Type B pancreatic cell (in vitro differentiated cells): ENCODE measurements around the gene PPIF. TPM values are rescaled to one million over a fixed set of nuclear protein-coding genes. Genes with fewer than 3 reads are reported as not detected.
A peak's percentile ranks its signal among the peaks of the same experiment; 100 is the strongest.

Experiments
- DNase-seq: peaks from one replicate; pipeline ENCODE4 v3.0.0; 2021; ENCODE audit warnings: mixed read lengths; ENCODE audit not compliant: unreplicated experiment; ENCODE audit errors: extremely low spot score
- H3K27ac Mint-ChIP-seq: 2 replicates; pipeline ENCODE4 v1.8.0; 2021; ENCODE audit warnings: mild to moderate bottlenecking, mixed read lengths
- H3K27me3 Mint-ChIP-seq: 2 replicates; pipeline ENCODE4 v1.8.0; 2021; ENCODE audit warnings: mixed read lengths
- H3K36me3 Mint-ChIP-seq: 2 replicates; pipeline ENCODE4 v1.8.0; 2021; ENCODE audit warnings: mixed read lengths
- H3K4me1 Mint-ChIP-seq: one replicate; pipeline ENCODE4 v1.8.0; 2021; ENCODE audit warnings: mixed read lengths; ENCODE audit not compliant: unreplicated experiment
- H3K4me3 Mint-ChIP-seq: 2 replicates; pipeline ENCODE4 v1.8.0; 2021; ENCODE audit warnings: mild to moderate bottlenecking, mixed read lengths
- H3K9me3 Mint-ChIP-seq: 2 replicates; pipeline ENCODE4 v1.8.0; 2021; ENCODE audit warnings: mixed read lengths
- total RNA-seq: library from RNA; stranded (reverse); gene quantifications from 2 replicates; pipeline ENCODE4 v1.2.1, GENCODE V29; 2021; ENCODE audit warnings: low replicate concordance
- TF ChIP-seq, protein P1 (sequence below): fragments of 200-600 bp; sonication (generic); conservative IDR thresholded peaks from 2 replicates; pipeline ENCODE4 v1.5.0; 2021; ENCODE audit warnings: antibody characterized with exemption, mild to moderate bottlenecking

PPIF gene
- total RNA-seq, 1 donor from 2014 or later = 67.5 TPM

- peak overlapping the region; percentile 28 for H3K4me3 Mint-ChIP-seq
- H3K9me3 Mint-ChIP-seq = no peaks in the 10 kb centered on the region
- no peaks in the 10 kb centered on the region for H3K27me3 Mint-ChIP-seq
- no peak overlapping the region for H3K27ac Mint-ChIP-seq
- TF ChIP-seq, protein P1, sequence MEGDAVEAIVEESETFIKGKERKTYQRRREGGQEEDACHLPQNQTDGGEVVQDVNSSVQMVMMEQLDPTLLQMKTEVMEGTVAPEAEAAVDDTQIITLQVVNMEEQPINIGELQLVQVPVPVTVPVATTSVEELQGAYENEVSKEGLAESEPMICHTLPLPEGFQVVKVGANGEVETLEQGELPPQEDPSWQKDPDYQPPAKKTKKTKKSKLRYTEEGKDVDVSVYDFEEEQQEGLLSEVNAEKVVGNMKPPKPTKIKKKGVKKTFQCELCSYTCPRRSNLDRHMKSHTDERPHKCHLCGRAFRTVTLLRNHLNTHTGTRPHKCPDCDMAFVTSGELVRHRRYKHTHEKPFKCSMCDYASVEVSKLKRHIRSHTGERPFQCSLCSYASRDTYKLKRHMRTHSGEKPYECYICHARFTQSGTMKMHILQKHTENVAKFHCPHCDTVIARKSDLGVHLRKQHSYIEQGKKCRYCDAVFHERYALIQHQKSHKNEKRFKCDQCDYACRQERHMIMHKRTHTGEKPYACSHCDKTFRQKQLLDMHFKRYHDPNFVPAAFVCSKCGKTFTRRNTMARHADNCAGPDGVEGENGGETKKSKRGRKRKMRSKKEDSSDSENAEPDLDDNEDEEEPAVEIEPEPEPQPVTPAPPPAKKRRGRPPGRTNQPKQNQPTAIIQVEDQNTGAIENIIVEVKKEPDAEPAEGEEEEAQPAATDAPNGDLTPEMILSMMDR = no peak
- peaks cover 5% of the 10 kb centered on the region for H3K36me3 Mint-ChIP-seq
- H3K4me1 Mint-ChIP-seq = peaks cover 5% of the 10 kb centered on the region
- DNase-seq = no peak
These were observed 1.3 kb upstream of the PPIF start for GRCh38 chr10:79346012-79346340.

GRCh38 chr10:79346388-79347225, 662 bp upstream of the PPIF start:
- TF ChIP-seq, protein P1 = no peak
- H3K9me3 Mint-ChIP-seq = no peaks in the 10 kb centered on the region
- H3K27me3 Mint-ChIP-seq = no peaks in the 10 kb centered on the region
- peak overlapping the region; percentile 67 for H3K4me3 Mint-ChIP-seq
- peaks cover 5% of the 10 kb centered on the region for H3K4me1 Mint-ChIP-seq
- H3K27ac Mint-ChIP-seq = peak overlapping the region; percentile 26
- peaks cover 5% of the 10 kb centered on the region for H3K36me3 Mint-ChIP-seq
- no peak for DNase-seq

- no peaks in the 10 kb centered on the region for H3K27me3 Mint-ChIP-seq
- TF ChIP-seq, protein P1 = no peak
- DNase-seq = no peak
- peak overlapping the region; percentile 86 for H3K4me3 Mint-ChIP-seq
- H3K36me3 Mint-ChIP-seq = peaks cover 10% of the 10 kb centered on the region
- peak overlapping the region; percentile 62 for H3K27ac Mint-ChIP-seq
- no peaks in the 10 kb centered on the region for H3K9me3 Mint-ChIP-seq
- H3K4me1 Mint-ChIP-seq = peaks cover 5% of the 10 kb centered on the region
These were observed 798 bp downstream of the PPIF start for GRCh38 chr10:79347894-79348639.

- TF ChIP-seq, protein P1 = no peak
- peak overlapping the region; percentile 86 for H3K4me3 Mint-ChIP-seq
- H3K27ac Mint-ChIP-seq = peak overlapping the region; percentile 62
These were observed 1.3 kb downstream of the PPIF start for GRCh38 chr10:79348640-79348988.

DNA sequence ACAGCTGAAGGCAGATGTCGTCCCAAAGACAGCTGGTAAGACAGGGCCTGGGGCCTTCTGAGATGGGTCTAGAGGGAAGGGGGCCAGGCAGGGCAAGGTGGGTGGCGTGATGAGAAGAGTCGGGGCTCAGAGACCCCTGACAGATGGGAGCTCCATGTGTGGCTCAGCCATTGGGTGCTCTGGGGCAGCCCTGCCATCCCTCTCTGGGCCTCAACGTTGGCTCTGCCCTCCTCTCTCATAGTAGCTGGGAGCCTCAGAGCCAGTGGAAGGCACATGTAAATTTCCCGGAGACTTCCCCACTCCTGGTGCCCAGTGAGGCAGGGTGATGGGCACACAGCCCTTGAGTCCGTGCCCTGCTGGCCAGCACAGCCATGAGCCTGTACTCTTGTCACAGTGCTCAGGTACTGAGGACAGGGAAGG, 1.8 kb downstream of the PPIF start:
- H3K36me3 Mint-ChIP-seq = peaks cover 20% of the 10 kb centered on the region
- no peak for DNase-seq
- H3K27me3 Mint-ChIP-seq = no peaks in the 10 kb centered on the region
- peaks cover 5% of the 10 kb centered on the region for H3K4me1 Mint-ChIP-seq
- H3K27ac Mint-ChIP-seq = peak overlapping the region; percentile 62
- TF ChIP-seq, protein P1 = no peak
- no peaks in the 10 kb centered on the region for H3K9me3 Mint-ChIP-seq
- H3K4me3 Mint-ChIP-seq = peak overlapping the region; percentile 86

More at GRCh38 chr10:79348640-79348988, 1.3 kb downstream of the PPIF start:
- H3K27me3 Mint-ChIP-seq = no peaks in the 10 kb centered on the region
- DNase-seq = no peak
- no peaks in the 10 kb centered on the region for H3K9me3 Mint-ChIP-seq
- peaks cover 15% of the 10 kb centered on the region for H3K36me3 Mint-ChIP-seq
- H3K4me1 Mint-ChIP-seq = peaks cover 5% of the 10 kb centered on the region
